Stomach (tissue), 9 donors: ENCODE measurements around the gene HAUS8. TPM values are rescaled to one million over a fixed set of nuclear protein-coding genes. Genes with fewer than 3 reads are reported as not detected.

Experiments used
- DNase-seq, 2 donors: peaks; one replicate each; pipeline versions ENCODE4 v3.0.0 to v3.0.0-alpha.2; 2013 to 2019
- H3K27ac ChIP-seq, 5 donors: fragments of 200-600 bp in 4 of 5; sonication (generic) in 4 of 5; one replicate each; pipeline ENCODE4 v1.5.1; 2013 to 2019; ENCODE audit warnings: mild to moderate bottlenecking in 1 of 5, moderate library complexity in 1 of 5
- H3K27me3 ChIP-seq, 3 donors: fragments of 200-600 bp; sonication (generic); one replicate each; pipeline ENCODE4 v1.5.1; 2017 to 2019; ENCODE audit warnings: mixed run types in 1 of 3
- H3K36me3 ChIP-seq, 4 donors: fragments of 200-600 bp; sonication (generic); 1 replicate in 3 of 4; 2 replicates in 1 of 4; pipeline ENCODE4 v1.5.1; 2016 to 2019
- H3K4me1 ChIP-seq, 4 donors: fragments of 200-600 bp; sonication (generic); one replicate each; pipeline ENCODE4 v1.5.1; 2016 to 2019
- H3K4me3 ChIP-seq, 4 donors: fragments of 200-600 bp; sonication (generic) in 3 of 4; one replicate each; pipeline ENCODE4 v1.5.1; 2016 to 2019; ENCODE audit warnings: mild to moderate bottlenecking in 1 of 4
- H3K9me3 ChIP-seq, 4 donors: fragments of 200-600 bp; sonication (generic); one replicate each; pipeline ENCODE4 v1.5.1; 2016 to 2019
- EP300 ChIP-seq: sonication (generic); formaldehyde crosslinking; IDR thresholded peaks from one replicate; pipeline ENCODE4 v1.6.1; 2017; ENCODE audit warnings: antibody characterized with exemption
- POLR2A ChIP-seq, 4 donors: fragments of 450-650 bp; IDR thresholded peaks; one replicate each; pipeline ENCODE4 v1.6.1; 2016; ENCODE audit warnings: antibody characterized with exemption in 4 of 4, control low read depth in 2 of 4, mild to moderate bottlenecking in 1 of 4, moderate library complexity in 1 of 4
- POLR2AphosphoS5 ChIP-seq, 3 donors: sonication (generic); formaldehyde crosslinking; IDR thresholded peaks; one replicate each; pipeline ENCODE4 v1.6.1; 2016; ENCODE audit warnings: antibody characterized with exemption in 3 of 3
- WGBS, 5 donors: extraction: QIAGEN DNeasy Blood & Tissue Kit in 3 of 5; methylation state at CpG; one replicate each; pipeline versions ENCODE4 v1.1.5 to v1.1.7; 2013 to 2018; 5-methylcytosine and 5-hydroxymethylcytosine counted together
- intact Hi-C: fragments of 100-400 bp; cut with DNase I; formaldehyde crosslinking; loops from one replicate; pipeline ENCODE4 v1.15.1; 2023; ENCODE audit warnings: low total_unique reads
- polyA plus RNA-seq, 3 donors: library from polyadenylated mRNA; stranded (reverse); fragments of 200-250 nt; gene quantifications; one replicate each; pipeline ENCODE4 v1.2.3, GENCODE V29; 2013
- total RNA-seq, 5 donors: library from RNA; depleted of rRNA; stranded (reverse); fragments of >200 nt; gene quantifications; one replicate each; pipeline versions ENCODE4 v1.1.0 to v1.2.3, GENCODE V29; 2014 to 2016
- TF ChIP-seq, protein P1 (sequence below), 7 experiments: fragments of 450-650 bp in 4 of 7; fragments of 200-600 bp in 3 of 7; sonication (generic) in 3 of 7; IDR thresholded peaks; one replicate each; pipeline ENCODE4 v1.5.1; 2016 to 2019; ENCODE audit warnings: antibody characterized with exemption in 7 of 7, control low read depth in 2 of 7, mild to moderate bottlenecking in 1 of 7
- donor health status: healthy with polysubstance abuse.
- donor health status: Bipolar disorder and iron deficiency.
- donor health status: healthy.

Gene HAUS8
- total and polyA plus RNA-seq, 8 donors: 0.45 to 27.2 (median 9.0) TPM

DNA sequence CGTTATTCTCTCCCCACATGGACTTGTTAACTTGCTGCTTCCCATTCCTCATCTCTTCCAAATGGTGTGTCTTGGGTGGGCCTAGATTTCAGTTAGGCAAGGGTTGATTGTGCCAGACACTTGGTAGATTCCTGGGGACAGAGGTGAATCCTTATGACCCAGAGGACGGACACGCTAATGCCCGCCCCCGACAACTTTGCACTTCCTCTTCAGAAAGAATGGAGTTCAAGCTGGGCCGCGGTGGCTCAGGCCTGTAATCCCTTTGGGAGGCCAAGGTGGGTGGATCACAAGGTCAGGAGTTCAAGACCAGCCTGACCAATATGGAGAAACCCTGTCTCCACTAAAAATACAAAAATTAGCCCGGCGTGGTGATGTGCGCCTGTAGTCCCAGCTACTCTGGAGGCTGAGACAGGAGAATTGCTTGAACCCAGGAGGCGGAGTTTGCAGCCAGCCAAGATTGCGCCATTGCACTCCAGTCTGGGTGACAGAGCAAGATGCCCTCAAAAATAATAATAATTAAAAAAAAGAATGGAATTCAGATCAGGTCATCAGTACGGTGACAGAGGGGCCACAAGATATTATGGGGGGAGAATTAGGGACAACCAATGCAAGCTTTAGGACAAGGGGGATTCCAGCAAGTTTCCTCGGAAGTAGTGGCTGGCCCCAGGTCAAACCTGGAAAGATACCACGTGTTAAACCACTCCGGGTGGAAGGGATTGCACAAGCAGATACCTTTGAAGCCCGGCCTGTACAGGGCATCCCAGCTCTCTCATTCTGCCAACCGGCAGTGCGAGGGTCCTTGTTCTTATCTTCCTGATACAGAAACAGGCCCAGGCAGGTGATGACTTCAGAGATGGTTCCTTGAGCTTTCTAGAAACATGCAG is 3.0 kb upstream of the HAUS8 start:
- peak overlapping the region in 4 of 5 donors; percentile 89 to 95 (median 94) for H3K27ac ChIP-seq
- WGBS, 5 donors: 82 to 89% (median 86%) methylated on average over 19 of the region's 19 CpGs
- TF ChIP-seq POLR2AphosphoS5 (IDR thresholded peaks at IDR 0.05): no peak
- TF ChIP-seq EP300: no peak
- no peak for TF ChIP-seq POLR2A (IDR thresholded peaks at IDR 0.05)
- TF ChIP-seq, protein P1, sequence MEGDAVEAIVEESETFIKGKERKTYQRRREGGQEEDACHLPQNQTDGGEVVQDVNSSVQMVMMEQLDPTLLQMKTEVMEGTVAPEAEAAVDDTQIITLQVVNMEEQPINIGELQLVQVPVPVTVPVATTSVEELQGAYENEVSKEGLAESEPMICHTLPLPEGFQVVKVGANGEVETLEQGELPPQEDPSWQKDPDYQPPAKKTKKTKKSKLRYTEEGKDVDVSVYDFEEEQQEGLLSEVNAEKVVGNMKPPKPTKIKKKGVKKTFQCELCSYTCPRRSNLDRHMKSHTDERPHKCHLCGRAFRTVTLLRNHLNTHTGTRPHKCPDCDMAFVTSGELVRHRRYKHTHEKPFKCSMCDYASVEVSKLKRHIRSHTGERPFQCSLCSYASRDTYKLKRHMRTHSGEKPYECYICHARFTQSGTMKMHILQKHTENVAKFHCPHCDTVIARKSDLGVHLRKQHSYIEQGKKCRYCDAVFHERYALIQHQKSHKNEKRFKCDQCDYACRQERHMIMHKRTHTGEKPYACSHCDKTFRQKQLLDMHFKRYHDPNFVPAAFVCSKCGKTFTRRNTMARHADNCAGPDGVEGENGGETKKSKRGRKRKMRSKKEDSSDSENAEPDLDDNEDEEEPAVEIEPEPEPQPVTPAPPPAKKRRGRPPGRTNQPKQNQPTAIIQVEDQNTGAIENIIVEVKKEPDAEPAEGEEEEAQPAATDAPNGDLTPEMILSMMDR (IDR thresholded peaks at IDR 0.05): no peak
- no peak for DNase-seq
- peak overlapping the region in 1 of 4 donors; percentile 78 for H3K4me3 ChIP-seq
- H3K36me3 ChIP-seq: peaks cover 0 to under 1% (median 0%) of the 10 kb centered on the region in 4 donors
- intact Hi-C loops: loop anchor here (10.0 kb wide), 1 partner anchor 47 kb away; no protein-coding TSS in a partner anchor
- no peaks in the 10 kb centered on the region for H3K9me3 ChIP-seq
- peaks cover 55 to 86% (median 73%) of the 10 kb centered on the region in 4 donors for H3K4me1 ChIP-seq
- no peaks in the 10 kb centered on the region for H3K27me3 ChIP-seq

DNA sequence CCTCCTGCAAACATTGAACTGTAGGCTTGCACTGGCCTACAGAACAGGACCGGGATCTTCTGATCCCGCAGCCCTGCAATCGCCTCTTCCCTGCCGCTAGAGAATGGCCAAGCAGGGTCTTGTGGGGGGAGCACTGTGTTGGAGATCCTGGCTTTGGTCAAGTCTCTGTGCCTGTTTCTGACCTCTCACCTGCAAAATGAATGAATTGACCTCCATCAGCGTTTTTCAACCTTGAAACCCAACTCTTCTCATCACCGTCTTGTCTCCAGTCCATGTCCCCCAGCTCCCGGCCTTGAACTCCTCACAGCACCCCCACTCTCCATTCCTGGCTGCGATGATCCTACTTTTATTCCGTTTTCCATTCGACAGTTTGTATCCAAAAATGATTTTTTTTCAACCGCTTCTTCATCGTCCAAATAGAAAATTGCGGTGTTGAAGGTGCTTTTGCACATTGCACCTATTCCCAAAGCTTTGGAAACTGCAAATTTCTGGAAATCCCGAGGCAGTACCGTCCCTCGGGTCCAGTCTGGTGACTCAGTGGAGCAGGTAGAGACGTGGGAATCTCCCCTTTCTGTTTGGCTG is 2.3 kb upstream of the HAUS8 start:
- Histone ChIP-seq H3K4me1 (peaks cover 54 to 83% (median 70%) of the 10 kb centered on the region in 4 donors), H3K36me3 (peaks cover 0 to 8% (median 1%) of the 10 kb centered on the region in 4 donors), H3K27ac (peak overlapping the region in 4 of 5 donors; percentile 91 to 95 (median 93)), H3K27me3 (no peaks in the 10 kb centered on the region), H3K4me3 (peak overlapping the region in 3 of 4 donors; percentile 78 to 93 (median 89)), H3K9me3 (no peaks in the 10 kb centered on the region)
- no peak for DNase-seq
- TF ChIP-seq, protein P1 (IDR thresholded peaks at IDR 0.05): no peak
- TF ChIP-seq EP300: no peak
- no peak for TF ChIP-seq POLR2A (IDR thresholded peaks at IDR 0.05)
- TF ChIP-seq POLR2AphosphoS5 (IDR thresholded peaks at IDR 0.05): no peak
- intact Hi-C loops: loop anchor here (10.0 kb wide), 1 partner anchor 47 kb away; no protein-coding TSS in a partner anchor
- 85 to 92% (median 87%) methylated on average over 17 of the region's 17 CpGs for WGBS, 5 donors

DNA sequence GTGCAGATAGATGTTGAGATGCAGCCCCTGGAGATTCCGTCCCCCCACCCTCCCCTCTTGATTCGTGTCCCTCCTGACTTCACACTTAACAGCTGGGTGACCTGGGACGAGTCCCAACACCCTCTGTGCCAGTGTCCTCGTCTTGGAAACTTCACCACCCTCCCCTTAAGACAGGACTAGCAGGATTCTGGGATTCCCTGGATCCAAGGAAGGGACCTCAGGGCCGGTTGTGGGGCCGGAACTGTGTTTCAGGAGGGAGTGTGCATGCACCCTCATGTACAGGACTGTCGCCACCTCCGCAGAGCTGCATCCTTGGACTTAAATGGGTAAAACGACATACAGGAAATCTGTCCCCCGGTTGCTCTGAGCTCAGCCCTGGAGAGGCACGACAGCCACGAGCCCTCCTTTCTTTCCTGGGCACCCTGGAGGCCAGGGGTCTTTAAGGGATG is 1.3 kb upstream of the HAUS8 start:
- no peak for DNase-seq

More for the DNA sequence above, 1.3 kb upstream of the HAUS8 start:
- Histone ChIP-seq H3K4me1 (peaks cover 46 to 73% (median 62%) of the 10 kb centered on the region in 4 donors), H3K4me3 (peak overlapping the region; percentile 78 to 93 (median 86)), H3K27ac (peak overlapping the region; percentile 91 to 95 (median 92)), H3K36me3 (peaks cover under 1 to 16% (median 7%) of the 10 kb centered on the region in 4 donors), H3K27me3 (no peaks in the 10 kb centered on the region), H3K9me3 (no peaks in the 10 kb centered on the region)
- TF ChIP-seq POLR2A (IDR thresholded peaks at IDR 0.05) (no peak), EP300 (no peak), POLR2AphosphoS5 (IDR thresholded peaks at IDR 0.05) (no peak)
- TF ChIP-seq, protein P1 (IDR thresholded peaks at IDR 0.05): no peak
- intact Hi-C loops: loop anchor here (10.0 kb wide), 1 partner anchor 48 kb away; no protein-coding TSS in a partner anchor
- WGBS, 5 donors: 3 to 7% (median 5%) methylated on average over 8 to 12 of the region's 12 CpGs
